Epithelial cell of esophagus (primary cell): Measurements from ENCODE around the gene RAD18.

Experiments
- DNase-seq: peaks from one replicate; pipeline ENCODE4 v3.0.0; 2010; ENCODE audit warnings: low read depth
- H3K4me3 ChIP-seq: 2 replicates; pipeline ENCODE4 v1.5.1; 2011; ENCODE audit warnings: mild to moderate bottlenecking, low read length, control low read depth
- CTCF ChIP-seq: IDR thresholded peaks from 2 replicates; pipeline ENCODE4 v1.5.1; 2011; ENCODE audit warnings: low read depth, mild to moderate bottlenecking, low read length, control low read depth, inconsistent platforms; ENCODE audit not compliant: insufficient read depth; ENCODE audit errors: missing control alignments

Gene RAD18

GRCh38 chr3:8968375-8968882, 5.2 kb upstream of the RAD18 start:
- H3K4me3 ChIP-seq, result no peak overlapping the region

GRCh38 chr3:8967553-8967952, 4.3 kb upstream of the RAD18 start:
- no peak overlapping the region for H3K4me3 ChIP-seq
- TF ChIP-seq CTCF, result no peak
- DNase-seq, result no peak

More at GRCh38 chr3:8968375-8968882, 5.2 kb upstream of the RAD18 start:
- no peak for TF ChIP-seq CTCF
- DNase-seq, result no peak

- DNase-seq, result no peak
- H3K4me3 ChIP-seq, result no peak overlapping the region
- TF ChIP-seq CTCF, result no peak
Observed at GRCh38 chr3:8966820-8967348, 3.6 kb upstream of the RAD18 start.

GRCh38 chr3:8966150-8966819, 3.0 kb upstream of the RAD18 start:
- TF ChIP-seq CTCF, result no peak
- no peak overlapping the region for H3K4me3 ChIP-seq
- no peak for DNase-seq

- TF ChIP-seq CTCF, result no peak
- peak; percentile 91 for DNase-seq
- no peak overlapping the region for H3K4me3 ChIP-seq
Observed at GRCh38 chr3:8964436-8965370, 1.4 kb upstream of the RAD18 start.

GRCh38 chr3:8962226-8962861, 928 bp downstream of the RAD18 start:
- DNase-seq, result no peak
- TF ChIP-seq CTCF, result no peak

More at GRCh38 chr3:8962226-8962861, 928 bp downstream of the RAD18 start:
- peak overlapping the region; percentile 77 for H3K4me3 ChIP-seq
